ENCODE data around the gene NKIRAS2.

DNA sequence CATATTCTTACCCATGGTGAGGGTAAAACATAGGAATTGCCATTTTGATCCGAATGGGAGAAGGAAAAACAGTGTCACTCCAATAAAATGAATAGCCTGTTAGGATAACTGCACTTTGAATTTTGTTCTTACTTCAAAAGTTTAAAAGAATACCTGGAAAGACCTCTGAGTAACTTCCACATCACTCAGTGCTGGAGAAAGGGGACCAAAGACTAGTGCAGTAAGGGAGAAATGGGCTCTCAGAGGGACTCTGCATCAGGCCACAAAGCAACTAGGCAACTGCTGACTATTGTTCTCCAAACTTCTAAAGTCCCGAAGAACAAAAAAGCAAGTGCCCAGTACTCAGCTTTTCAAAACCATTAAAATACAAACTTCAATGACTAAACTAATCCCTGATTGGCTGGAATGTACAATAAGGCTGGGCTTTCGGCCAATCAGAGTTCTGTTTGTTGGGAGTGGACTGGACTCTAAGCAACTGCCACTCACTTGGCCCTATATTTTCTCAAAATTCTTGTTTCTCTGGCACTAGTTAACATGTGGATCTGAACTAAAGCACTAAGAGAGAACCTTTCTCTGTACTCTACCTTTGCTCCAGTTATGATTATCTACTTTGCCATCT lies 8.9 kb upstream of the NKIRAS2 start:
- no peak for TF ChIP-seq EZH2 (IDR thresholded peaks at IDR 0.05; ENCODE audit: insufficient read depth, poor library complexity, severe bottlenecking)
- no peak for TF ChIP-seq EZH2phosphoT487 (IDR thresholded peaks at IDR 0.05; ENCODE audit: insufficient read depth, low read depth)

Data from GM23248 (cell line).